IPS-NIHi11 (cell line): ENCODE results near the gene KSR1.

Source experiments
- DNase-seq: peaks from one replicate; pipeline ENCODE4 v3.0.0; 2012; ENCODE audit warnings: mixed read lengths, low spot score

KSR1 gene

GRCh38 chr17:27514595-27515413 is 58.6 kb downstream of the KSR1 start:
- no peak for DNase-seq

- DNase-seq, result no peak
Measured at GRCh38 chr17:27518048-27518447, 61.8 kb downstream of the KSR1 start.

GRCh38 chr17:27518545-27519521 is 62.6 kb downstream of the KSR1 start:
- DNase-seq, result no peak

GRCh38 chr17:27519550-27519949 is 63.3 kb downstream of the KSR1 start:
- DNase-seq, result no peak

- DNase-seq, result no peak
Measured at GRCh38 chr17:27520491-27521185, 64.4 kb downstream of the KSR1 start.

- DNase-seq, result no peak
Measured at GRCh38 chr17:27521281-27522027, 65.2 kb downstream of the KSR1 start.

GRCh38 chr17:27522028-27522635 is 65.9 kb downstream of the KSR1 start:
- DNase-seq, result no peak

GRCh38 chr17:27523712-27524111 is 67.5 kb downstream of the KSR1 start:
- no peak for DNase-seq

GRCh38 chr17:27524594-27524993 is 68.3 kb downstream of the KSR1 start:
- no peak for DNase-seq

- DNase-seq, result no peak
Measured at GRCh38 chr17:27525316-27525715, 69.1 kb downstream of the KSR1 start.

- no peak for DNase-seq
Measured at GRCh38 chr17:27525836-27526603, 69.8 kb downstream of the KSR1 start.

- peak; percentile 54 for DNase-seq
Measured at GRCh38 chr17:27526604-27527002, 70.4 kb downstream of the KSR1 start.

GRCh38 chr17:27529230-27529796 is 73.1 kb downstream of the KSR1 start:
- no peak for DNase-seq

- no peak for DNase-seq
Measured at GRCh38 chr17:27530764-27531391, 74.6 kb downstream of the KSR1 start.

- no peak for DNase-seq
Measured at GRCh38 chr17:27531469-27531961, 75.3 kb downstream of the KSR1 start.

- DNase-seq, result no peak
Measured at GRCh38 chr17:27532269-27533263, 76.3 kb downstream of the KSR1 start.

- peak; percentile 61 for DNase-seq
Measured at GRCh38 chr17:27533874-27534815, 77.9 kb downstream of the KSR1 start.
